CD4-positive, alpha-beta T cell treated with Interleukin-2 at 100 ng/mL for 4 hours (primary cell): ENCODE data around the gene FOXO4.

Source experiments
- DNase-seq: peaks from one replicate; pipeline ENCODE4 v3.0.0-alpha.2; 2020; ENCODE audit warnings: low spot score

FOXO4 gene

GRCh38 chrX:71099736-71100135 lies 4.1 kb downstream of the FOXO4 start:
- no peak for DNase-seq

- no peak for DNase-seq
Observed at GRCh38 chrX:71100581-71101505, 5.2 kb downstream of the FOXO4 start.

GRCh38 chrX:71102292-71102691 lies 6.6 kb downstream of the FOXO4 start:
- no peak for DNase-seq

DNA sequence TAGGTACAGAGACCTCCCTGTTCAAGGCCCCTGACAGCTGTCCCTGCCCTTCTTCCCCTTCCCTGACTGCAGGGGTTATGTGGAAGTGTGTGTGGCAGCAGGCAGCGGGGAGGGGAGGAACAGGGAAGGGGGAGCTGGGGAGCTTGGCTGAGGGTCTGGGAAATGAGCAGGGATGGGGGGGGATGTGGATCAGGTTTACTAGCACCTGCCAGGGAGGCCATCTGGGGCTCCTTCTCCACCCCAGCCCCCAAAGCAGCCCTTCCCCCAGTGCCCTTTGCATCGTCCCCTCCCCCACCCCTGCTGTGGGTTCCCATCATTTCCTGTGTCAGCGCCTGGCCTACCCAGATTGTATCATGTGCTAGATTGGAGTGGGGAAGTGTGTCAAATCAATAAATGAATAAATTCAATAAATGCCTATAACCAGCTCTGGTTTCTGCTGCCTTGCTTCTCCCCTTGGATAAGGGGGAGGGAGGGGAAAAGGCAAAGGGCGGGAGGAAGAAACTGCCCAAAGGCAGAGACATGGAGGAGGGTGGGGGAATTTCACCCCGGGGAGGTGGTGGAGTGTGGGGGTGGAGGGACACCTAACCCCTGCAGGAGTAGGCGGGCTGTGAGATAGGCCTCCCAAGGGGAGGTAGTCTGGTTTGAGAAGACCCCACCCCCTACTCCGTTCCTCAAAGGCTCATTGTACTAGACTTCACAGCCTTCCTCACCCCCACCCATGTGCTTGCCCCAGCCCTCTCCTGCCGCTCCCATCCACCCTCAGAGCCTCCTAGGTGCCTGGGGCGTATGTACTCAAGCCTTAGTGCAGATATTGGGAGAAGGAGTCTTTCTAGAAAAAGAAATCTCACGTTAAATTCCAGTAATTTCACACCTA lies 7.7 kb downstream of the FOXO4 start:
- peak; percentile 56 for DNase-seq

DNA sequence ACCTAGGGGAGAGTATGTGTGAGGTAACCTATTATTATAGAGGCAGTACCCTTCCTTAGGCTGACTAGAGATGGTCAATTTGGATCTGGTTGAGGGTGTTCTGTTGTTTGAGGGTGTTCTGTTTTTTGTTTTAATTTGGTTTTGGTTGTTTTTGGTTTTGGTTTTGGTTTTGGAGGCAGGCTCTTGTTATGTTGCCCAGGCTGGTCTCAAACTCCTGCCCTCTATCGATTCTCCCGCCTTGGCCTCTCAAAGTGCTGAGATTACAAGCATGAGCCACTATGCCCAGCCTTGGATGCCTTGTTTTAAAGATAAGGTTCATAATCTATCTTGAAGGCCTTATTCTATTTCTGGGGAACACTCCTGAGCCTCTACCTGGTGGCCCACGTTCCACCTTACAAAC lies 10.0 kb downstream of the FOXO4 start:
- DNase-seq = no peak

DNA sequence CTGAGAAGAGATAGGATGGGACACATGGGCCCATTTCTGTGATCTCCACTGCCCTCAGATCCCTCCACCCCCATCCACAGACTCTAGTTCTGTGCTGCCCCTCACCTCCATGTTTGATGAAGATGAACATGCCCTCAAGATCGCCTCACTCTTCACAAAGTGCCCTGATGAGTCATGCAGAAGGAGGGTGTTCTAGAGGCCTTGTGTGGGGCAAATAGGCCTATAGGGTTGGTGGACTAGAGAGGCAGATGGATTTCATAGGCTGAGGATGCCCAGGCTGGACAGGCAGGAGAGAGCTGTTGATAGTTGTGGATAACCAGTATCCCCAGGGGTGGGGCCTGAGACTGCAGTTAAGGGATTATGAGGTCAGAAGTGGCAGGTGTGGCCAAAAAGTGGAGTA lies 10.8 kb downstream of the FOXO4 start, which contains the start of gene CXorf65:
CXorf65 (minus strand) TSS at position 314 of the 400 bp plus-strand sequence; CDS start at position 130, 184 bp downstream.
- DNase-seq = peak; percentile 47

- no peak for DNase-seq
Observed at GRCh38 chrX:71107245-71107644, 11.6 kb downstream of the FOXO4 start.

DNA sequence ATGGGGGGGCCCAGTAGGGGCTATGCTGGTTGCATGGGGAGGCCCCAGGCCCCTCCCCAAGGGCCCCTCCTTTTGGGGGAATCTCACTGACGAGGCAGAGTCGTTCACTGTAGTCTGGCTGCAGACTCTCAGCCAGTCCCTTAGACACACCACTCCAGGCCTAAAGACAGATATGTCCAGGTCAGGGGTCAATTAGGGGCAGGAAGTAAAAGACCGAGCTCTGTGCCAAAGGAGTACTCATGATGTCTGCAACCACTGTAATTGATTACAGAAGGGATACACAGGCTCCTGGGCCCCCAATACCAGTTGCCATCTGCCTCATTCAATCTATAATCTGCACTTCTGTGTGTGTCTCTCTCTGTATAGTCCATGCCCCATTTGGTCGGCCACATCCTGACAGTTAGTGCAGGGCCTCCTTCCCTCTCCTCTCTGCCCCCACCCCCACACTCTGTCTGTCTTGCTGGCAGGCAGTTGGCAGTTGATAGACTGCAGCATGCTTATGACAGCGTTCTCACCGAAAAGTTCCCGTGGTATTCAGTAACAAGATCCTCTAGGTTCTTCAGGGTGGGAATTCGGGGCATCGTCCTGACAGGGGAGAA lies 12.2 kb downstream of the FOXO4 start:
- peak; percentile 36 for DNase-seq

DNA sequence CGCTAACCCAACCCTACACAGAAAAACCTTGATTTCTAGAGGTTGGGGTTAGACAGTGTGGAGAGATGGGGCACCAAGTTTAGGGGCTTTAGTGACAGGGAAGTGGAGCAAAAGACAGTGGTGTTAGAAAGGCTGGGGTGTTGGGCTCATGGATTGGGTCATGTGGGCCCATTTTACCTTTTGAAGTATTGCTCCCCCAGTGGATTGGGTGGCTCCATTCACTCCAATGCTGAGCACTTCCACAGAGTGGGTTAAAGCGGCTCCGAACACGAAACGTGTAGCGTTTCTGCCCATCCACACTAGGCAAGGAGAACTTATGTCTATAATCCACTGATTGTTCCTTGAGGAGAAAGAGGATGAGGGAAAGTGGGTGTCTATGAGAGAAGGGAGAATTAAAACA lies 13.4 kb downstream of the FOXO4 start:
- DNase-seq = no peak

DNA sequence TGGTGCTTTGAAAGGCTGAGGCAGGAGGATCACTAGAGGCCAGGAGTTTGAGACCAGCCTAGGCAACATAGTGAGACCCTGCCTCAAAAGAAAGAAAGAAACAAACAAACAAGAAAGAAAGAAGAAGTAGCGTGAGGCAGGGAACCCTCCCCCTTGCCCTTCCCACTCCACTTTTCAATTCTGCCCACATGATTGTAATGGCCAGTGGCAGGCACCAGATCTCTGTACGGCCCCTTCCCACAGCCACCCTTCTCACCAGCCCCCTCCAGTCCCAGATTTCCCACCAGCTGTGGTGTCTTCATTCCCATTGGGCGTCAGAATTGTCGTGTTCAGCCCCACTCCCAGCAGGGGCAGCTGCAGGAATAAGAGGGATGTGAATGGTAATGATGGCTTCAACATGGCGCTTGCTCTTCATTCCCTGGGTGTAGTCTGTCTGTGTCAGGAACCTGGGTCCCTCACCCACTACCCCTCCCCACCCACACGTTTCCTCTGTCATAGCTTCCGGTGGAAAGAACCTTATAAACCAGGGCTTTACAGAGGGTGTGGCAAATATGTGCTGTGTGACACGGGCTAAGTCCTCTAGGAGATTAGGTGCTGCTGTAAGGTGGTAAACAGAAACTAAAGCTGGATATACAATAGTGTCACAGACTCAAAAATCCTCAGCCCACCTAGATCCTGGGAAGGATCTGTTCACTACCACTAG lies 15.6 kb downstream of the FOXO4 start, which contains the start of gene IL2RG:
IL2RG (minus strand) TSS at position 437 of the 703 bp plus-strand sequence; CDS start at position 399, 38 bp downstream.
- DNase-seq = peak; percentile 88

DNA sequence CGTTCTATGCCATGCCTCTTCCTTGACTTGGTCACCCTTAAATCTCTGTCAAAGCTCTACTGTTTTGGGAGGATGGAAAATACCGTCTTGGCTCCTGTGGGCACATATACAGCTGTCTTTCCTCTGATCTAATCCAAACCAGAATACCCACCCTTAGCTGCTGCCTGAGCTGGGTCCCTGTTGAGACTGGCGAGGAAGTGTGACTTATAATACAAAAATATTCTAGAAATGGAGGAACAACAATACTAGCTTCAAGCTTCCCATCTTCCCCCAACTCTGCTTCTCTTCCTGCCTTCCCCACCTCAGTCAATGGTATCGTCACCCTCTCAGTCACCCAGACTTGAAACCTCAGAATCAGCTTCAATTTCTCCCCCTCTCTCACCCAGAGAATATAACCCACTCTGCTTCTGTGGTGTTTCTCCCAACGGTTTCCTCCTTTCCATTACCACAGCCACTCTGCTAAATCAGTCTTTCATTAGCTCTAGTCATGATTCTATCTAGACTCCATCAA lies 16.3 kb downstream of the FOXO4 start:
- peak; percentile 57 for DNase-seq

GRCh38 chrX:71117358-71117757 lies 21.7 kb downstream of the FOXO4 start:
- DNase-seq = no peak

GRCh38 chrX:71118032-71118984 lies 22.7 kb downstream of the FOXO4 start, which contains the start of gene MED12:
Gene MED12 (plus strand): TSS chrX:71118596. CDS start chrX:71118755, 159 bp downstream.
- DNase-seq = peak; percentile 79

GRCh38 chrX:71118985-71119535 lies 23.4 kb downstream of the FOXO4 start:
- DNase-seq = no peak

- no peak for DNase-seq
Observed at GRCh38 chrX:71128166-71128833, 32.6 kb downstream of the FOXO4 start.

DNA sequence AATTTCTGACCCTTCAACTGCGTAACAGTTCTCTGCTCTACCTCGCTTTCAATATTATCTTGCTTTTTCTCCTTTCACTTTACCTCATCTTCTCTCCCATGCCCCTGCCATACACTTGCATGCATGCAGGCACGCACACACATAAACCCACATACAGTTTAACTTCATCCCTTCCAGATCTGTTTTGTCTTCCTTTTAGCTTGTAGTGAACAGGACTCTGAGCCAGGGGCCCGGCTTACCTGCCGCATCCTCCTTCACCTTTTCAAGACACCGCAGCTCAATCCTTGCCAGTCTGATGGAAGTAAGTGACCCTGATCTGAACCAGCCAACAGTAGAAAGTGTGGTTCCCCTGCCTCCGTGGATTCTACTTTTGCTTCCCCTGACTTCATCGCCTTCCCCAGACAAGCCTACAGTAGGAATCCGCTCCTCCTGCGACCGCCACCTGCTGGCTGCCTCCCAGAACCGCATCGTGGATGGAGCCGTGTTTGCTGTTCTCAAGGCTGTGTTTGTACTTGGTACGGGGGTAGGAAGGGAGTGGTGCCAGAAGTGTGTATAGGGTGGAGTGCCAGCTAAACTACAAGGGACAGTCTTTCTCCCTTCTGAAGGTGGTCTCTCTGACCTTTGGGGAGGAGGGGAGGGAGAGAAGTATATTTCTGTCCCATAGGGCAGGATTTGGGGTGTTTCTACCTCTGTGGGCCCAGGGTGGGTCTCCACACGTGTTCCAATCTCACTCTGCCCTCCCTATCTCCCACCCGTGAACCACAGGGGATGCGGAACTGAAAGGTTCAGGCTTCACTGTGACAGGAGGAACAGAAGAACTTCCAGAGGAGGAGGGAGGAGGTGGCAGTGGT lies 33.5 kb downstream of the FOXO4 start:
- DNase-seq = peak; percentile 81

DNA sequence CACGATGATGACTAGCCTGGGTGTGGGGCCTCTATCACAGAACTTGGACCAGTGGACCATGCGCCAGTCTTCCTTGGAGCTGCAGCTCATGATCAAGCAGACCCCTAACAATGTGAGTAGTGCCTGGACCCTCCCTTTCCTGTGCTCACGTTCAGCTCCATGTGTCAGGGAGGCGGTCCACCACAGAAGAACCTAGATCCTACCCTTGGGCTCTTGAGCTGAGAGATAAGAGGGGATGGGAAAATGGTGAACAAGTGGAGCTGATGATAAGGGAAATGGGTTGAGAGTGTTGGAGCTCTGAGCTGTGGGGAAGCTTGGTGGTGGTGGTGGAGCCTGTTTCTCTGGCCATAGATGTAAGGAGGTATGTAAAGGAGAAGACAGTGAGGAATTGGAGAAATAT lies 35.9 kb downstream of the FOXO4 start:
- no peak for DNase-seq

- DNase-seq = no peak
Observed at GRCh38 chrX:71140440-71140839, 44.8 kb downstream of the FOXO4 start.
